Smooth muscle cell (in vitro differentiated cells): ENCODE data around the gene MEF2C. TPM values are rescaled to one million over a fixed set of nuclear protein-coding genes. Genes with fewer than 3 reads are reported as not detected.

Source experiments
- DNase-seq: peaks from one replicate; lab custom pipeline; 2025; ENCODE audit not compliant: unreplicated experiment; lab: John Stamatoyannopoulos, UW
- H2AFZ ChIP-seq: fragments of 200-600 bp; sonication (generic); 2 replicates; pipeline ENCODE4 v1.6.0; 2016; ENCODE audit warnings: antibody characterized with exemption, low read depth, mild to moderate bottlenecking
- H3F3A ChIP-seq: fragments of 200-600 bp; sonication (generic); 2 replicates; pipeline ENCODE4 v1.6.0; 2017; ENCODE audit warnings: antibody characterized with exemption, low read depth
- H3K27ac ChIP-seq: fragments of 200-600 bp; sonication (generic); 2 replicates; pipeline ENCODE4 v1.5.1; 2016; ENCODE audit warnings: low read depth, mild to moderate bottlenecking
- H3K27me3 ChIP-seq: fragments of 200-600 bp; sonication (generic); 2 replicates; pipeline ENCODE4 v1.6.1; 2016; ENCODE audit warnings: low read depth, mild to moderate bottlenecking
- H3K36me3 ChIP-seq: fragments of 200-600 bp; sonication (generic); 2 replicates; pipeline ENCODE4 v1.5.1; 2016; ENCODE audit warnings: low read depth
- H3K4me1 ChIP-seq: fragments of 200-600 bp; sonication (generic); 2 replicates; pipeline ENCODE4 v1.5.1; 2016; ENCODE audit warnings: low read depth
- H3K4me2 ChIP-seq: fragments of 200-600 bp; sonication (generic); 2 replicates; pipeline ENCODE4 v1.6.0; 2016; ENCODE audit warnings: mild to moderate bottlenecking
- H3K4me3 ChIP-seq: fragments of 200-600 bp; sonication (generic); 2 replicates; pipeline ENCODE4 v1.5.1; 2016; ENCODE audit warnings: mild to moderate bottlenecking
- H3K79me2 ChIP-seq: fragments of 200-600 bp; sonication (generic); 2 replicates; pipeline ENCODE4 v1.6.0; 2016; ENCODE audit warnings: low read depth, mild to moderate bottlenecking
- H3K9ac ChIP-seq: fragments of 200-600 bp; sonication (generic); 2 replicates; pipeline ENCODE4 v1.6.0; 2016; ENCODE audit warnings: low read depth
- H3K9me3 ChIP-seq: fragments of 200-600 bp; sonication (generic); replicated peaks from 2 replicates; pipeline ENCODE4 v1.5.1; 2016; ENCODE audit warnings: low read depth
- H4K20me1 ChIP-seq: fragments of 200-600 bp; sonication (generic); 2 replicates; pipeline ENCODE4 v1.6.0; 2016; ENCODE audit warnings: low read depth
- CTCF ChIP-seq: fragments of 200-600 bp; sonication (generic); IDR thresholded peaks from 2 replicates; pipeline ENCODE4 v1.5.1; 2017; ENCODE audit warnings: borderline replicate concordance, mild to moderate bottlenecking, antibody characterized with exemption; ENCODE audit not compliant: insufficient read depth, poor library complexity, severe bottlenecking
- WGBS: methylation state at CpG from one replicate; pipeline ENCODE4 v1.1.7; 2016; ENCODE audit warnings: low lambda C conversion rate; 5-methylcytosine and 5-hydroxymethylcytosine counted together
- polyA plus RNA-seq: library from polyadenylated mRNA; unstranded; fragments of >200 nt; fragmentation: Nextera tagmentation; extraction: Ambion mirVana; gene quantifications from 2 replicates; pipeline ENCODE4 v1.2.1, GENCODE V29; 2016
- total RNA-seq: library from RNA; depleted of rRNA; stranded (reverse); fragments of >200 nt; gene quantifications from 2 replicates; pipeline ENCODE4 v1.2.3, GENCODE V29; 2014

MEF2C gene
- total and polyA plus RNA-seq, 2 experiments from 2014 or later, result 11.4 to 14.0 TPM

- H3K4me2 ChIP-seq, result no peak overlapping the region
- no peak for TF ChIP-seq CTCF
- no peaks in the 10 kb centered on the region for H3K27me3 ChIP-seq
- no peaks in the 10 kb centered on the region for H3K36me3 ChIP-seq
- no peaks in the 10 kb centered on the region for H4K20me1 ChIP-seq
- no peaks in the 10 kb centered on the region for H3K4me1 ChIP-seq
- no peak overlapping the region for H2AFZ ChIP-seq
- H3K4me3 ChIP-seq, result no peak overlapping the region
- H3K79me2 ChIP-seq, result no peaks in the 10 kb centered on the region
- no peak overlapping the region for H3K27ac ChIP-seq
- no peaks in the 10 kb centered on the region for H3F3A ChIP-seq
- DNase-seq, result no peak
- H3K9ac ChIP-seq, result no peak overlapping the region
- H3K9me3 ChIP-seq, result no peaks in the 10 kb centered on the region
These were observed 134.3 kb downstream of the MEF2C start for GRCh38 chr5:88748666-88749065.

- H3K9me3 ChIP-seq, result no peaks in the 10 kb centered on the region
- H3K4me2 ChIP-seq, result no peak overlapping the region
- H3K9ac ChIP-seq, result no peak overlapping the region
- H3F3A ChIP-seq, result no peaks in the 10 kb centered on the region
- no peak overlapping the region for H3K4me3 ChIP-seq
- no peak for DNase-seq
- no peaks in the 10 kb centered on the region for H3K27me3 ChIP-seq
- no peaks in the 10 kb centered on the region for H3K79me2 ChIP-seq
- H4K20me1 ChIP-seq, result no peaks in the 10 kb centered on the region
- H3K27ac ChIP-seq, result no peak overlapping the region
- no peak overlapping the region for H2AFZ ChIP-seq
- no peaks in the 10 kb centered on the region for H3K36me3 ChIP-seq
- WGBS, result 94% methylated on average over 3 of the region's 3 CpGs
- no peak for TF ChIP-seq CTCF
- no peaks in the 10 kb centered on the region for H3K4me1 ChIP-seq
These were observed 136.5 kb downstream of the MEF2C start for GRCh38 chr5:88746438-88746882.

- no peak for TF ChIP-seq CTCF
- no peaks in the 10 kb centered on the region for H3K79me2 ChIP-seq
- H3K4me2 ChIP-seq, result no peak overlapping the region
- no peak overlapping the region for H3K27ac ChIP-seq
- H2AFZ ChIP-seq, result no peak overlapping the region
- 92% methylated on average over 7 of the region's 7 CpGs for WGBS
- no peaks in the 10 kb centered on the region for H3F3A ChIP-seq
- H3K36me3 ChIP-seq, result no peaks in the 10 kb centered on the region
- DNase-seq, result no peak
- no peaks in the 10 kb centered on the region for H3K9me3 ChIP-seq
- H3K4me1 ChIP-seq, result no peaks in the 10 kb centered on the region
- H3K4me3 ChIP-seq, result no peak overlapping the region
- H3K9ac ChIP-seq, result no peak overlapping the region
- H4K20me1 ChIP-seq, result no peaks in the 10 kb centered on the region
- H3K27me3 ChIP-seq, result no peaks in the 10 kb centered on the region
These were observed 137.8 kb downstream of the MEF2C start for GRCh38 chr5:88745093-88745696.

GRCh38 chr5:88743231-88743834 lies 139.7 kb downstream of the MEF2C start:
- no peak for DNase-seq
- Histone ChIP-seq H3K27ac (peak overlapping the region; percentile 39), H3F3A (no peaks in the 10 kb centered on the region), H3K9ac (no peak overlapping the region), H3K27me3 (no peaks in the 10 kb centered on the region), H3K4me3 (no peak overlapping the region), H2AFZ (no peak overlapping the region), H3K4me1 (no peaks in the 10 kb centered on the region), H3K36me3 (no peaks in the 10 kb centered on the region), H3K9me3 (no peaks in the 10 kb centered on the region), H3K4me2 (peak overlapping the region; percentile 16), H3K79me2 (no peaks in the 10 kb centered on the region), H4K20me1 (no peaks in the 10 kb centered on the region)
- WGBS, result 5% methylated on average over 2 of the region's 2 CpGs
- TF ChIP-seq CTCF, result no peak
